T-helper 17 cell (primary cell): ENCODE measurements around the gene MAGEA6. TPM values are rescaled to one million over a fixed set of nuclear protein-coding genes. Genes with fewer than 3 reads are reported as not detected.
"Not testable (repeated sequence)": the region's sequence is repeated elsewhere in the genome, so short reads cannot be mapped to it uniquely, and the experiment has no call there.

Experiments used
- ATAC-seq: fragments of 150-1000 bp; cut with Tn5 transposase; 2 replicates; pipeline ENCODE4 v1.10.0; 2021; ENCODE audit warnings: mild to moderate bottlenecking, moderate library complexity
- DNase-seq, 3 donors: peaks; one replicate each; pipeline versions ENCODE4 v3.0.0 to v3.0.0-alpha.2; 2020 to 2021
- H3K9me3 ChIP-seq: one replicate; pipeline ENCODE4 v1.7.0; 2013; ENCODE audit warnings: low read length, mild to moderate bottlenecking; ENCODE audit not compliant: control insufficient read depth, poor library complexity, severe bottlenecking
- H3K27ac Mint-ChIP-seq: one replicate; pipeline ENCODE4 v1.8.0; 2022; ENCODE audit warnings: mild to moderate bottlenecking, moderate library complexity, mixed read lengths
- H3K27me3 Mint-ChIP-seq: one replicate; pipeline ENCODE4 v1.8.0; 2022; ENCODE audit warnings: mixed read lengths
- H3K36me3 Mint-ChIP-seq: one replicate; pipeline ENCODE4 v1.8.0; 2022; ENCODE audit warnings: low read depth, mixed read lengths
- H3K4me1 Mint-ChIP-seq: one replicate; pipeline ENCODE4 v1.8.0; 2022; ENCODE audit warnings: mild to moderate bottlenecking, mixed read lengths
- H3K4me3 Mint-ChIP-seq: one replicate; pipeline ENCODE4 v1.8.0; 2022; ENCODE audit warnings: mild to moderate bottlenecking, moderate library complexity, mixed read lengths
- total RNA-seq, 4 donors: library from RNA in 2 of 4; stranded (reverse) in 2 of 4; gene quantifications; one replicate each; pipeline ENCODE4 v1.2.3 and lab custom pipeline; 2022 to 2026

Gene MAGEA6, protein sequence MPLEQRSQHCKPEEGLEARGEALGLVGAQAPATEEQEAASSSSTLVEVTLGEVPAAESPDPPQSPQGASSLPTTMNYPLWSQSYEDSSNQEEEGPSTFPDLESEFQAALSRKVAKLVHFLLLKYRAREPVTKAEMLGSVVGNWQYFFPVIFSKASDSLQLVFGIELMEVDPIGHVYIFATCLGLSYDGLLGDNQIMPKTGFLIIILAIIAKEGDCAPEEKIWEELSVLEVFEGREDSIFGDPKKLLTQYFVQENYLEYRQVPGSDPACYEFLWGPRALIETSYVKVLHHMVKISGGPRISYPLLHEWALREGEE
- total RNA-seq (not detected), total RNA-seq (lab: John Stamatoyannopoulos, UW) (0 reads per million in 2 donors)

DNA sequence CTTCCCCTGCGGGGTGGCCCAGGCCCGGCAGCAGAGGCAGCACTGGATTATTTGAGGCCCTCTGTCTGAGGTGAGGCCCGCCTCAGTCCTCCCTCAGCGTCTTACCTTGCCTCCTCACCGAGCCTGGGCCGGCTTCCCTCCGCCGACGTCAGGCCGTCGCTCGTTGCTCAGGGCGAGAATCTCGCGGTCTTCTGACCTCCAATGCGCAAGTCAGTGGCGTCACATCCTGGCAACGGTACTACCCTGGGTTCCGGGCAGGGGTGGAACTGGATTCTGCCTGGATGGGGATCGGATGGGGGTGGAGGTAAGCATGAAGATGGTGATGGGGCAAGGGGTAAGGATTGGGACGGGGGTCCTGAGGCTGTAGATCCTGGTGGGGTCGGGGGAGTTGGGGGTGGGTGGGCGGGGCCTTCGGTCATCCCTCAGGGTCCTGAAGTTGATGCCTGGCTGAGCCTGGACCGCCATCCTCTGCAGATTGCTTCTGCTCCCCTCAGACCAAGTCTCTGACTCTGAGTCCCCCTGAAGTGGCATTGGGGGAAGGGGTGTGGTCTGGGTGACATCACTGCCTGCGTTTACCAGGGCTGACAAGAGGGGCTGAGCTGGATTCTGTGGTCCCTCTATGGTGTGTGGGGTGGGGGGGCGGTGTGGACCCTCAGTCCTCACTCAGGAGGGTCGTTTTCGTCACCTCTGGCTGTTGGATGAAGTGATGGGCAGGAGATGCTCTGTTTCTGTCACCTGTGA lies at the start of gene MAGEA6:
TSS of gene MAGEA6 (minus strand) at position 141 of the 741 bp plus-strand sequence. CDS start 2,039 bp downstream, outside the sequence.
- H3K36me3 Mint-ChIP-seq, H3K4me3 Mint-ChIP-seq, H3K27me3 Mint-ChIP-seq, ATAC-seq, DNase-seq, H3K9me3 ChIP-seq, H3K4me1 Mint-ChIP-seq, H3K27ac Mint-ChIP-seq: not testable (repeated sequence)

DNA sequence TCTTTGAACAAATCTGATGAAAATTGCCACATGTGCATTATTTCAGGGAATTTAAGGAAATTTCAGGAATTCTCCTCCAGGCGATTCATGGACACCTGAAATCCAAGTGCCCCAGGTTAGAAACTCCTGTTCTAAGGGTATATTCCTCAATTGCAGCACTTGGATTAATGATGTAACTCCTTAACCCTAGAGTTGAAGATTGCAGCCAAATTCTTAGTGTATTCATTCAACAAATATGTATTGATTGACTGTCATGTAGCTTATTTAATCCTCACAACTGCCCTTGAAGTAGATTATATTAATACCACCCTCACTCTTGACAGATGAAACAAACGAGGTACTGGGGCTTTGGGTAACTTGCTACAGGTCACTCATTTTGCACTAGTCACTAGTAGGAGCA lies 49.8 kb upstream of the MAGEA6 start:
- DNase-seq (no peak), ATAC-seq (no peak)
- Mint-ChIP-seq H3K4me1 (no peaks in the 10 kb centered on the region), H3K27me3 (peaks cover 11% of the 10 kb centered on the region), H3K4me3 (no peak overlapping the region), H3K36me3 (peaks cover 2% of the 10 kb centered on the region), H3K27ac (no peak overlapping the region)
- no peaks in the 10 kb centered on the region for H3K9me3 ChIP-seq

DNA sequence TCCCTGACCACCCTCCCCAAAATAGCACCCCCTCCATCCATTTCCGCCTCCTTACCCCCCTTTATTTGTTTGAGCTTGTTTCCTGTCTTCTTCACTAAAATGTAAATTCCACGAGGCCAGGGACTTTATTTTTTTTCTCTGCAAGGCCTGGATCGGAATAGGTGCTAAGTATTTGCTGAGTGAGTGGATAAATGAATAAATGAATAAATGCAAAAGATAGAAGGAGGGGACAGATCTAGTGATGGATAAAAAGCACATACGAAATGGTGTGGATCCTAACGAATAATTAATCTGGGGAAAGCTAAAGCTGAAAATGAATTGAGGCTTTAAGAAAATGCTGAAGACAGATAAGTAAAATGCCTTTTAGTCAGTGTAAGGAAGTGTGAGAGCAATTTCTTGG lies 48.9 kb upstream of the MAGEA6 start:
- Mint-ChIP-seq H3K27ac (no peak overlapping the region), H3K36me3 (peaks cover 2% of the 10 kb centered on the region), H3K4me3 (no peak overlapping the region), H3K27me3 (peaks cover 11% of the 10 kb centered on the region), H3K4me1 (peaks cover 5% of the 10 kb centered on the region)
- ATAC-seq: no peak
- DNase-seq: no peak
- H3K9me3 ChIP-seq: no peaks in the 10 kb centered on the region

DNA sequence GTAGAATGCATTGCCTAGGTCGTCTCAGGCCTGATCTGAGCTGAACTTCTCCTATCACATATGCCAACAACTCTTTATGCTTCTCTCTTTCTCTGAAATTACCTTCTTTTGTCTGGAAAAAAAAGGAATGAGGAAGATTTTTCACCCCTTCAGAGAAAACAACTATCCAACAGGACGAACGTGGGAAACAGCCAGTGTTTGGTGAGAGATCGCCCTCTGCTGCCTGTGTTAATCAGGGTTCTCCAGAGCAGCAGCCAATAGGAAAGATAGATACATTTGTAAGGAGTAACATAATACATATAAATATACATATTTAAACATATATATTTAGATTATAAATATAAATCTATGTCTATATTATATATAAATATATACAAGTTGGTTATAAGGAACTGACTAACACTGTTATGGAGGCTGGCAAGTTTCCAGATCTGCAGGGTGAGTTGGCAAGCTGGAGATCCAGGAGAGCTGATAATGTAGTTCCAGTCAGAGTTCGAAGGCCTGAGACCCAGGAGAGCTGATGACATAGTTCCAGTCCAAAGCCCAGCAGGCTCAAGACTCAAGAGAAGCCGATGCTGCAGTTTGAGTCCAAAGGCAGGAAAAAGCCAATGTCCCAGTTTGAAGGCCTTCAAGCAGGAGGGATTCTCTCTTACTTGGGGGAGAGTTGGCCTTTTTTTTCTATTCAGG lies 47.7 kb upstream of the MAGEA6 start:
- no peak overlapping the region for H3K4me3 Mint-ChIP-seq
- no peak for DNase-seq
- ATAC-seq: no peak
- H3K36me3 Mint-ChIP-seq: peaks cover 2% of the 10 kb centered on the region
- peaks cover 11% of the 10 kb centered on the region for H3K27me3 Mint-ChIP-seq
- H3K9me3 ChIP-seq: no peaks in the 10 kb centered on the region
- H3K27ac Mint-ChIP-seq: no peak overlapping the region
- peaks cover 5% of the 10 kb centered on the region for H3K4me1 Mint-ChIP-seq

DNA sequence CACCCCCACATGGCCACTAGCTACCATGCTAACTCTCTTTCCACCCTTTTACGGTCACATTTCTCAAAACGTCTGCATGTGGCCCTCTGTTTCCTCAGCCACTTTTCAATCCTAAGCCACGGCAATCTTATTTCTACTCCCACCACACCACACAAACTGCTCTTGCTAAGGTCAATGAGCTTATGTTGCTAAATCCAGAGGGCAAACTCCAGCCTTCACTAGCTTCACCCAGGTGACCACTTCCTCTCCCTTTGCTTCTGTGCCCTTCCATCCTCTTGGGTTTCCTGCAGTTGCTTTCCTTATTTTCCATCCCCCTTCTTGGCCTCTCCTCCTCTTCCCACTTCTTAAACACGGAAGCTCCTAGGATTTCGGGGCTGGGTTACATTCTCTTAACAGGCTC lies 44.6 kb upstream of the MAGEA6 start:
- no peak for ATAC-seq
- Mint-ChIP-seq H3K4me3 (no peak overlapping the region), H3K4me1 (peaks cover 5% of the 10 kb centered on the region), H3K27ac (no peak overlapping the region), H3K27me3 (no peaks in the 10 kb centered on the region), H3K36me3 (no peaks in the 10 kb centered on the region)
- DNase-seq: no peak
- no peaks in the 10 kb centered on the region for H3K9me3 ChIP-seq

DNA sequence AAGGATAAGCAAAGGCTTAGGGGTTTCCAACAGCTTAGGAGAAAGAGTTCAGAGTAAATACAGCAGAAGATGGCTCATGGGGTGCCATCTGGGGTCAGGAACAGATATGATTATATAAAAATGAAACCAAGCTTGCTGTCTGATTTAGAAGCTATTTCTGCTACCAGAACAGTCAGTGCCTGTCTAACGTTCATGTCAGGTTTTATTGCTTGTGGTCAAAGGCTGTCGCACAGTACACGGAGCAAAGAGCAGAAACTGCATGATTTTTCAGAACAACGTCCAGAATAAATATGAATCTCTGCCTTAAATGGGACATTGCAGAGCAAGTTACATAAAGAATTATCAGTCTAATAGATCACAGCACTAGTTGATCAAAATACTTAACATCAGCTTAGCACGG lies 43.7 kb upstream of the MAGEA6 start:
- ATAC-seq (no peak), DNase-seq (no peak)
- peaks cover 5% of the 10 kb centered on the region for H3K4me1 Mint-ChIP-seq
- H3K27me3 Mint-ChIP-seq: no peaks in the 10 kb centered on the region
- no peaks in the 10 kb centered on the region for H3K36me3 Mint-ChIP-seq
- H3K9me3 ChIP-seq: no peaks in the 10 kb centered on the region
- no peak overlapping the region for H3K4me3 Mint-ChIP-seq
- peak overlapping the region; percentile 14 for H3K27ac Mint-ChIP-seq

DNA sequence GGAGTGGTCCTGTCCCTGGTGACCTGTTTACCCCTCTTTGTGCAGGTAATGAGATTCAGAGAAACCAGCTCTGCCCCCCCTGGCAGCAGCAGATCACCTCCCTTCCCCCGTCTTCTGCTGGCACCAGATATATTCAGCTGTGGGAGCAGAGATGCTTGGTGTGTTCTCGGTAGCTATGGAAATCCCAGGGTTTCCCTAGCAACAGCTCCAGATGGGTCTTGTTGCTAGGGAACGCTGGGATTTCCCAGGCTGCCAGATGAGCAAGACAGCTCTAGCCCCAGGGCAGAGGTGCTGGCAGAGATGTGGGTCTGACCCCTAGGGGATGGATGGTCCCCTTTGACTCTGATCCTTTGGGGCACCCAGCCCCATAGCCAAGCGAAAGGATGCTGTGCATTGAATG lies 40.9 kb upstream of the MAGEA6 start:
- H3K27me3 Mint-ChIP-seq: no peaks in the 10 kb centered on the region
- DNase-seq: no peak

DNA sequence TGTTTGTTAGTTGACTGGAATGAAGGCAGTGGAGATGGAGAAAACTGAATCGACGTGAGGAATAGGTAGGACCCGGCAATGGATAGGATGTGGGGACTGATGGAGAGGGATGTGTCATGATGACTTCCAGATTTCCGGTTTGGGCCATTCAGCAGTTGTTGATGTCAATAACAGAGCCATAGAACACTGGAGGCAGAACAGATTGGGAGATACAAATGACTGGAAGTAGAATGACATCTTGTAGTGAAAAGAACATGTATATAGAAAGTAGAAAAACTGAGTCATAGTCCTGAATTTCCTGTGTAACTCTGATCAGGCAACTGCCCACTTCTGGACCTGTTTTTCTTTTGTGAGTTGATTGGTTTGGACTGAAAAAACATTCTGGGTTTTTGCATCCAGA lies 36.5 kb upstream of the MAGEA6 start:
- H3K27me3 Mint-ChIP-seq: peaks cover 8% of the 10 kb centered on the region
- no peak overlapping the region for H3K27ac Mint-ChIP-seq
- DNase-seq (no peak), ATAC-seq (no peak)
- H3K9me3 ChIP-seq: no peaks in the 10 kb centered on the region
- no peaks in the 10 kb centered on the region for H3K36me3 Mint-ChIP-seq
- no peaks in the 10 kb centered on the region for H3K4me1 Mint-ChIP-seq
- H3K4me3 Mint-ChIP-seq: no peak overlapping the region

More for the DNA sequence above, 40.9 kb upstream of the MAGEA6 start:
- no peaks in the 10 kb centered on the region for H3K9me3 ChIP-seq
- Mint-ChIP-seq H3K4me1 (peaks cover 5% of the 10 kb centered on the region), H3K27ac (no peak overlapping the region), H3K36me3 (no peaks in the 10 kb centered on the region), H3K4me3 (no peak overlapping the region)
- ATAC-seq: no peak

DNA sequence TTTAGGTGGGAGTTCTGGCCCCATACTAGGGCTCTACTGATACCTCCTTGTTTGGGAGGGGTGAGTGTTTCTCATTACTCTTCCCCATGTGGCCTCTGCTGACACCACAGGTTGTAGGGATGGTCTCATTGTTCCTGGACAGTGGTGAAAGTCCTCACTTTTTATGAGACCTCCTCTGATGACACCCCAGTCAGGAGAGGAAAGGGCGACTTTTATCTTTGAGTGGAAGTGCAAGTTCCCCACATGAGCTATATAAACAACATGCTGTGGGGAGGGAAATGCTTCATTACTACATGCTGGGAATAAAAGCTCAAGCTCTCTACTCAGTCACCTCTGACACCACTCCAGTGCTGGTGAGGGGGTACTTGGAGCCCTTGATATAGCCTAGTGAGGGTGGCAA lies 29.5 kb upstream of the MAGEA6 start:
- ATAC-seq (no peak), DNase-seq (no peak)
- Mint-ChIP-seq H3K27ac (no peak overlapping the region), H3K36me3 (no peaks in the 10 kb centered on the region), H3K27me3 (peaks cover 8% of the 10 kb centered on the region), H3K4me3 (no peak overlapping the region), H3K4me1 (no peaks in the 10 kb centered on the region)
- no peaks in the 10 kb centered on the region for H3K9me3 ChIP-seq

DNA sequence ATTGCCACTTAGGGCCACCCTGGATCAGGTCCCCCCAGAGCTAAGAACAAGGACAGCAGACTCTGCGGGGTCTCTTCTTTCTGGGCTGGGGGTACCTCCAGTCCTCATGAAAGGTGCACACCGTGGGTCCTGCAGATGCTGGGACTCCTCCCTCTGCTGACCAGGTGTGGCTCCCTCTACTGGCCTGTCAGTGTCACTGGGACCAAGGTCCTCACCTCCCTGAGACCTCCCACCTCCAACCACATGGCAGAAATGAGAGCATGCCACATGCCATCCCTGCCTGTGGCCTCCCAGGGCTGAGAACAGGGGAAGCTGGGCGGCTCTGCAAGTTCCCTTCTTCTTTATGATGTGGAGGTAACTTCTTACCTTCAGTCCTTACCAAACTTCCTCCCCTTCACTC lies 17.6 kb upstream of the MAGEA6 start:
- H3K4me1 Mint-ChIP-seq, H3K27me3 Mint-ChIP-seq, H3K36me3 Mint-ChIP-seq, ATAC-seq, H3K27ac Mint-ChIP-seq, H3K9me3 ChIP-seq, H3K4me3 Mint-ChIP-seq, DNase-seq: not testable (repeated sequence)

DNA sequence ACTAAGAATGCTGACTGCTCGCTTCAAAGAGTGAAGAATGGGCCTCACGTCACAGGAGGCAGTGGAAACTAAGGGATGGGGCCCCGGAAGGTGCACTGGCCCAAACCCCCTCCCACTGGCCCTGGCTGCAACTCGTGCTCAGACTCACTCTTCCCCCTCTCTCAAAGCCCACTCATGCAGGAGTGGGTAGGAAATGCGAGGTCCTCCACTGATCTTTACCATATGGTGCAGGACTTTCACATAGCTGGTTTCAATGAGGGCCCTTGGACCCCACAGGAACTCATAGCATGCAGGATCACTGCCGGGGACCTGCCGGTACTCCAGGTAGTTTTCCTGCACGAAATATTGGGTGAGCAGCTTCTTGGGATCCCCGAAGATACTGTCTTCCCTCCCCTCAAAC lies 2.9 kb downstream of the MAGEA6 start:
- not testable (repeated sequence) for H3K27me3 Mint-ChIP-seq, H3K4me3 Mint-ChIP-seq, ATAC-seq, H3K4me1 Mint-ChIP-seq, H3K9me3 ChIP-seq, H3K27ac Mint-ChIP-seq, H3K36me3 Mint-ChIP-seq, DNase-seq

DNA sequence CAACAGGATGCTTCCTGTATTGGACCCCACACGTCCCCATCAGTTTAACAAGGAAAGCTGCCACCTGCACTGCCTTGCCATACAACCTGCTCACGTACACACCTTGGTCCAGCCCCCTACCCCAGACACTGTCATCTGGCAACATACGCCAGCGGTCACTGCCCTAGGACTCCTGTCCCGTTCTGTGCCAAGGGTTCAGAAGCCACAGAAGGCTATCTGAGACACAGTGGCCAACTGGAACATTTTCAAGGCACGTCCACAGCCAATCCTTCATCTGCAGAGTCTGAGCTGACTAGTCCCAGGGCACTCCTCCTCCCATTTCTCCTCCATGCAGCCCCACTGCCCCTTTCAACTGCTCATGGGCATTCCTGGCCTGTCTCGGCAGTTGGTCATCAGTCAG lies 7.9 kb downstream of the MAGEA6 start:
- H3K27ac Mint-ChIP-seq, H3K4me1 Mint-ChIP-seq, H3K27me3 Mint-ChIP-seq, H3K9me3 ChIP-seq, H3K4me3 Mint-ChIP-seq, DNase-seq, ATAC-seq, H3K36me3 Mint-ChIP-seq: not testable (repeated sequence)

DNA sequence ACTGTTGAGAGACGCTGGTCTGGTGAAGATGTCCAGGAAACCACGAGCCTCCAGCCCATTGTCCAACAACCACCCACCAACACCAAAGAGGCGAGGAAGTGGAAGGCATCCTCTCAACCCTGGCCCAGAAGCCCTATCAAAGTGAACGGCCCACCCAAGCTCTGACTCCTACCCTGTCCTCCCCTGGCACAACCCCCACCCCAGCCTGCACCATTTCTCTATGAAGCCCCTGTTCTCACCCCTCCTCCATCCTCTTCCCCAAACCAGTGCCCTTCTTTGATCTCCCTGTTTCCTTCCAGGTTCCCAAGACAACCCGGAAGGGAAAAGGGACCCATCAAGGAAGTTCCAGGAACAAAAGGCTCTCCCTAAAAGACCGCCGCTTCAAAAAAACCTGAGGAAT lies 9.9 kb downstream of the MAGEA6 start:
- ATAC-seq, H3K4me3 Mint-ChIP-seq, H3K4me1 Mint-ChIP-seq, DNase-seq, H3K9me3 ChIP-seq, H3K27ac Mint-ChIP-seq, H3K36me3 Mint-ChIP-seq, H3K27me3 Mint-ChIP-seq: not testable (repeated sequence)
